ENCODE measurements around the gene EEF1AKMT2.
A peak's percentile ranks its signal among the peaks of the same experiment; 100 is the strongest.

EEF1AKMT2 gene

DNA sequence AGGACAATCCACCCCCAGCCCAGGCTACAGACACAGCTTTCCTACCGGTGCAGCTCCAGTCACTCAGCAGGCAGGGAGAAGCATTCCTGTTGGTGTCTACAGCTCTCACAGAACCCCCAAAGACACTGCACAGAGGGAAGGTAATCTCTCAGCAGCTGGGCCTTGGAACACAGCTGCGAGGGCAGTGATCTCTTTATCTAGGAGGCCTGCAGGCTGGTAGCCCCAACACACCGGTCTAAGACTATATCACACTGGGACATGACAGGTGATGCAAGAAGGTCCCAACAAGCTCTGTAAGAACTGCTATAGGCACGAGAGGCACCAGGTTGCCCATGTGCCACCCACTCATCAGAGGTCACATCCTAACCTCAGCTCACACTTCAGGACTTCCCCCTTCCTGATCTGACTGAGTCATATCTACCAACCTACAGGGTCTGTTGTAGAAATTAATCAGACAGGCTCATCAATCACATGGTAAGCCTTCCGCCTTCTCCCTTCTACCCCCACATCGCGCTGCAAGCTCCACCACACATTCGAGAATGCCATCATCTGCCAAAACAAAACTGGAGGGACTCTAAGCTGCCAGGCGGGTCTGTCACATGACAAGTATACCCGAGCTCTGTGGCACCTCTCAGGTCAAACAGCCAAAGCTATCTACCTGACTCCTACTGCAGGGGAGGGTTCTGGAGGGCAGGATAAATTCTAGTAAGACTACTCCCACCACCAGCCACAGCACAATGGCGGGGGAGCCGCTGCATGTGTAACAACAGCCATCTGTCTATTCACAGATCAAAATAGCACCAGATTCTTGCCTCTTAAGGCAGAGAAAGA lies 73.6 kb downstream of the EEF1AKMT2 start:
- DNase-seq, result peak; percentile 87

DNA sequence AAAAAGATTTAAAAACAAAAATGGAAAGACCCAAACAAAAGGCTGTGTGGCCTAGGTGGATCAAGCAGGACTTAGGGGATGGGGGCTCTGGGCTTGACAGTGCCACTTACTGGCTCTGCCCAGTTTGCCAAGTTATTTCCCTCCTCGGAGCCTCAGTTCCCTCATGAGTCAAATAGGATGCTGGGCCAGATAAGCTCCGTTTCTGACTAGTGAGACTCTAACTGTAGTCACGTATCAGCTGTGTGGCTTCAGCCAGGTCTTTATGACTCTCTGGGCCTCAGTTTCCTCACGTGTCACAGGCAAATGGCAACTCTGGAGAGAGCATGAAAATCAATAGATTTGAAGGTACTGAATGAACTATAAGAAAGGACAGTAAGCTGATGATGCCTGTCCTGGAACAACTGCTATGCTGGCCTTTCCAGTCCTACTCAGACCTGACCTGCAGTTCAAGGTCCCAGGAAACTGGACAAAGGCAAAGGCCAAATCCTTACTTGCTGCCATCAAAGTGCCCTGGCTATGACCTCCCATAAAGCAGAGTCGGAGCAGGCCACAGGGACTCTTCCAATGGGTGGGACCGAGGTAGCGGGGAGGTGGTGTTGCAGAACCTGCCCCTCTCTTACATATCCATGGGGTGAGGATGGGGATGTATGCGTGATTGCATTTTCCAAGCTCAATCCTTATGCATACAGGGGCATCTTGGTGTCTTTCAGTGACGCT lies 74.5 kb downstream of the EEF1AKMT2 start:
- DNase-seq, result no peak

DNA sequence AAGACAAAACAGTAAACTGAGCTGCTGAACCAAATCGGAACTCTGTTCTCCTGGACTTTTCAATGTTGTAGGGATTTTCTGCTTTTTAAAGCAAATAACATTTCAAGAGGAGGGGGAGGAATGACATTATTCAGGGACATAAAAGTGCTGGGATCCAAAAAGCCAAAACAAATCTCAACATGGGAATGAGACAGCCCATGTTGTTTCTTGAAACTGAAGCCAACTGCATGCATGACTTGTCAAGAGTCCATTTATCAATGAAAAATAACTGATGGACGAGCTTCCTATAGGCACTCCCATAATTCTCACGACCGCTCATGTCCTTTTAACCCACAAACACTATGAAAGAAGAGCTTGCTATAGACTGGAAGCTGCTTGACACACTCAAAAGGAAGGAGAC lies 75.3 kb downstream of the EEF1AKMT2 start:
- no peak for DNase-seq

DNA sequence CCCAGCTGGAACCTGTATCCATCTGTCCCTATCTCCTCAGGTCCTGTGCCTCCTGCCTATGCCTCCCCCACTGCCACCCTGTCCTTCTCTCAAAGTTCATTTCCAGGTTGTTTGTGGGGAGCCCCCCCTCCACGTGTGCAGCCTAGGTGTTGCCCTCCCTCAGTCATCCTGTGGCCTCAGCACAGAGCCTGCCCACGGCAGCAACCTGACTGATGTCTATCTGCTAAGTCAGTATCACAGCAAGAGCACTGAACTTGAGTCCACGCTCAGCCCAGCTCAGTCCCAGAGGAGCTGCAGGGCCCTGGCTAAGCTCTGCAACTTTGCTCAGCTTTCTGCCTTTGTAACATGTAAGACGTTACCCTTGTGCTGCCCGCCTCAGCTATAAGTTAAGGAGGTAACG lies 76.2 kb downstream of the EEF1AKMT2 start:
- no peak for DNase-seq

DNA sequence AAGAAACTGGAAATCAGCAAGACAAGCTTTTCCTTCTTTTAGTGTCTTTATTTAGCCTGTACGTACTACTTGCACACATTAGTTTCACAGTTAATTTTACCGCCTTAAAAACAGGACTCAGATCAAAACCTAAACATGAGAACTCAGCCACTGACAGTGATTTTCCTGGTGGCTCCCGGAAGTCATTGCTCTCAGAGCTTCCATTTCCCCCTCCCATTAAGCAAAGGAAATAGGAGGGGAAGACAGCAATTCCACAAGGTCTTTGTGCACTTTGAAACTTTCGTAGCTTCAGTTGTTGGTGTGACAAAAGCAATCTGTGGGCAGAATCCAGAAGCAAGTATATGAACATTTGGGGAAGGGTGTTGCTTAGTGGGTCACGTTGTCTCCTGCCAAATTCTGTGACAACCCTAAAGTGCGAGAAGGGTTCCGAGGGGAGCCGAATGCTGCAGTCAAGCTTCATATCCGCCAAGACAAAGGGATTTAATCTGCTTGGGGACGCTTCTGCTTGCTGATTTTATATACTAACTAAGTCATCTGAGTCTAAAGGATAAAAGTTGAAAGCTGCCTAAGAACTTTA lies 77.9 kb downstream of the EEF1AKMT2 start:
- DNase-seq, result no peak

DNA sequence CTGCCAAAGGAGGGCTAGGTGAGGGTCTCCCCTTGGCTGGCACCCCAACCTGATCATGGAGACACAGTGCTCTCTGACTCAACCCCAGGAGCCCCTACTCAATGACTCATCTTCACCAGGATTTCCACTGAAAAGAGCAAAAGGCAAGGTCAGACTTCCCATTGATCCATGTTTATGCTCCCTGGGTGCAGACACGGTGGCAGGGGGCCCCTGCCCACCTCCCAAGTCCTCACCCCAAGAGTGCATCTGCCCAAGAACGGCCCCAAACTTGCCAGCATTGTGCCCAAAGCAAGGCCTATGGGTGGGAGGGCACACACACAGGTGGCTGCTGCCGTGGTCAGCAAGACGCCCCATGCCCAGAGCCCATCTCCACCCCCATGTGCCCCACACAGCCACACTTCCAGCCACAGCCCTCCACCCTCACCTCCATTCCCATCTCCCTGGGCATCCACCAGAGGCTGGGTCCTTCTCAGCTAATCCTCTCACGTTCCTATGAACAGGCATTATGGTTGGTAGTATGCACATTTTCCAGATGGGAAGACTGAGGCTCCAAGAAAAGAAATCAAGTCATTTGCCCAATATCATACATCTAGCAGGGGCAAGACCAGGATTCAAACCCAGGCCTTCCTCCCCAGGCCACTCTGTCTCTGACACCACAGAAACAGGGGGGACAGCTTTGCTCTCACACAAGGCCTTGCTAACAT lies 78.8 kb downstream of the EEF1AKMT2 start:
- DNase-seq, result no peak

DNA sequence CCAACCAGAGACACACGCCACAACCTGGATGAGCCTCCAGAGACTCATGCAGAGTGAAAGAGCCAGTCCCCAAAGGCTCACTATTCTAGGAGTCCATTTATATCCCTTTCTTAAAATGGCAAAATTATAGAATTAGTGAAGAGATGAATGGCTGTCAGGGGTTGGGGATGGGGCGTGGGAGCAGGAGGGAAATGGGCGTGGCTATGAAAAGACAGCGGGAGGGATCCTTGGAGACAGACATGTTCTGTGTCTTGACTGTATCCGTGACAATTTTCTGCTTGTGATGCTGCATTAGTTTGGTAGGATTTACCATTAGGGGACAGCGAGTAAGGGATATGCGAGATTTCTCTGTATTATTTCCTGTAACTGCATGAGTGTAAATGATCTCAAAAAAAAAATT lies 80.5 kb downstream of the EEF1AKMT2 start:
- no peak for DNase-seq

DNA sequence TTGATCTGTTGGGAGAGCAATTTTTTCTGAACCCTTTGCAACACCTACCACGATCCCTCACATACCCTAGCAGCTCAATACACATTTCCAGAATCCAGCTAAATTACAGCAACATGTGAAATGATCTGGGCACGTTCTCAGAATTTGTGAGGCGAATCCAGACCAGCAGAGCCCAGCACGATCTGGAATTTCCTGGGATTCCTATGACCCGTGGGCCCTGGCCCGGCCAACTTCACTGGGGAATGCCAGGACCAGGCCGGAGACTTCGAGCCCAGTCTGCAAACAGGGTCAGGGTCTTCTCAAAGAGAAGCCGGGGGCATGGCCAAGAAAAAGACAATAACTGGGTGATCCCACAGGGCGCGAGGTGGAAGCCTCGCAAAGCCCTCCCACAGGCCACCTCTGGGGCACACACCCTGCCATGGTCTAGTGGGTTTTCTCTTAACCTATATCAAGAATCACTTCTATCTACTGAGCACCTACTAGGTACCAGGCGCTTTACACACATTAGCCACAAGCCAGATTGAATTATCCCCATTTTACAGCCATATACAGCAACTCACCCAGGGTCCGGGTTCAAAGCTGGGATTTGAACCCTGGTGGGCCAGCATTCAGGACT lies 81.3 kb downstream of the EEF1AKMT2 start:
- no peak for DNase-seq

DNA sequence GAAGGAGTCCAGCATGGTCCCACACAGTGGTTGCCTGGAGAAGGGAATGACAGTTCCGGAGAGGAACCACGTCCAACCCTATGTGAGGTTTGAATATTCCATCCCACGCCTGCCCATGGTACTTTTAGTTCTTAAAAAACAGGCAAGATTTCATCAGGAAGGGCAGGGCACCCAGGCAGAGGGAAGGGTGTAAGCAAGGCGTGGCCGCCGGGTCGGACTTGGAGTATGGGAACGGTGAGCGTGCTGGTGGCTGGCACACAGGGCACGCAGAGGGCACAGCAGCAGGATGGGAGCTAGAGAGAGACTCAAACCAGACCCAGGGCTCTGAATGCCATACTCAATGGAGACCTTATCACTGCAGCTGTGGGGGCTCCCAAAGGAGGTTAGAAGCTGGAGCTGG lies 81.8 kb downstream of the EEF1AKMT2 start:
- DNase-seq, result no peak

DNA sequence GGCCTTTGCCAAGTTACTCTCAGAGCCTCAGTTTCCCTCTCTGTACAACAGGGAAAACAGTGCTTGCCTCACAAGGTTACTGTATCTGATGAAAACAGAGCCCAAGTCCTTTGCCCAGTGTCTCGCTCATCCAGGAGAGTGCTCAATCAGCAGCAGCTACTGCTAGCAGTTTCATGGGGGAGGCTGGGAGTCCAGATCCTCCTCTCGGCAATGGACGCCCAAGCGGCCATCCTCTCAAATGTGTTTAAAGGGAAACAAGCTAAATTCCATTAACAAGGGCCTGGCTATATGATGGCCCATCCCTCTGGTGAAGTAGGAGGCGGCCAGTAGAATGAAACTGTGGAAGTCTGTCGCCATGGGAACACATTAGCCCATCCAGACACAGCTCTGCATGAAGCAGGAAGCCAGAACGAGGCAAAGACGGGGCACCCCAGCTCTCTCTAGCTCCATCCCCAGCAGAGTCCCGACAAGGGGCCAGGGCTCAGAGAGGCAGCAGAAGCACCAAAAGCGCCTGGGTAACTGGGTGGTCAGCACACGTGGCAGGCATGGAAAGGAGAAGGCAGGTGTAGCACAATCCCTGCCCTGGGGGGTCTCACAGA lies 82.7 kb downstream of the EEF1AKMT2 start:
- no peak for DNase-seq

DNA sequence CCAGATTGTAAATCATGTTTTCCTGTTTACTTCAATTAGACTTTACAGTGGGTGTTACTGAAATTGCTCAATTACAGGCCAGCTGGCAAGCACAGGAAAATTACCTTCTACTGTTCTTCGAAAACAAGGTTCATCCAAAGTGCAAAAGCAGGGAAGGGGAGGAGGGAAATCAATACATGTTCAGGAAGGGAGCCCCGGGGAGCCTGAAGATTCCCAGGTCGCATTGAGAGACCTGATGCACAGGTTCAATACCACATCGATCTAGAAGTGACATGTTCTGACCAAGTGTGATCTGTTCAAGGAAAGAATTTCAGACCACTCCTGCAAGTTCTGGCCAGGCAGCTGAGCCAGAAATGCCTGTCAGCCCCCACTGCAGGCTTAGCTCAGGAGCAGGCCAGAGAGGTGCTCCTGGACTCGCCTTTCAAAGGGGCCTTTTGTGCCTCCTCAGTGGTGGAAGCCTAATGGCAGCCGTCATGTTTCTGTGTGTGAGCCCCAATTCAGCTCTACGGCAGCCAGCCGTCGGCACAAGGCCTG lies 83.4 kb downstream of the EEF1AKMT2 start:
- no peak for DNase-seq

Measured in stimulated activated CD4-positive, alpha-beta T cell treated with anti-CD3 and anti-CD28 coated beads, Interleukin-1b, Interleukin-23, amount 100 ng/mL, for 48 hours (primary cell).